HG02588 (cell line): Measurements from ENCODE around the gene SNRNP40.

Source experiments
- ATAC-seq: cut with Tn5 transposase; IDR thresholded peaks from one replicate; pipeline ENCODE4 v1.9.1; 2021; ENCODE audit warnings: mild to moderate bottlenecking, moderate library complexity; ENCODE audit not compliant: unreplicated experiment

The SNRNP40 gene

DNA sequence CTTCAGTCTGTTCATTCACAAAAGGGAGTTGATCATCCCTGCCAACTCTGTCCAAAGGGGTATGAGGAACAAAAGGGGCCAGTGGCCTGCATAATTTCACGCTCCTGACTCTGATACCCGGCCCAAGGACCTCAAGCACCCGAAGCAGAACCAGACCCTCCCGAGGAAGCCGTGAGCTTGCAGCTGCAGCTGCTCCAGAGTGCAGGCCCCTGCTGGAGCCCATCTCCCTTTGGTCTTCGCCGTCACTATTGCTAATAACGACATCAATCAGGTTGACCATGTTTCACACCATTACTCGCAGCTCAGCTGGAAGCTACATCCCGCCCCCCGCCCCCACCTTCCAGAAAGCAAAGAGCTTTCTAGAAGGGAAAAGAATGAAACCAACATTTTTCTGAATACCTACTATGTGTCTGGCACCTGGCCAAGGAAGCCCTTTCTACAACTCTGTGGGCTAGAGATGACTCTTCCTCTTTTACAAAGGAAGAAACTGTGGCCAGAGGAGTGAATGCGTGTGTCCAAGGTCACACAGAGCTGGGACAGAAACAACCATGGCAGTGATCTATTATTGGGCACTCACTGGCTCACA is 62.4 kb downstream of the SNRNP40 start:
- ATAC-seq = no peak

DNA sequence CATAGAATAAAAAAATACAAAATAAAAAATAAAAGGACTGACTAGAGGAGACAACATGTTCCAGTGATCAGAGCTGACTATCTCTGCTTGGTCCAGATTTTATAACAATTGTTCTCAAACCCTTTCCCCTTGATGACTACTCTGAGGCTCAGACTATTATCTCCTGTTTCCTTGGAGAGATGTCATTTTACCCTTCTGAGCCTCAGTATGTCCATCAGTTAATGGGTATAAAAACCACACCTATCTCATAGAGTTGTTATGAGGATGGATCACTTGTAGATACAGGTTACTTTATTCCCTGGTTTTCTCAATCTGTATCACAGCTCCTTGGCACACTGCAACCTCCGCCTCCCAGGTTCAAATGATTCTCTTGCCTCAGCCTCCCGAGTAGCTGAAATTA is 63.9 kb downstream of the SNRNP40 start:
- no peak for ATAC-seq

DNA sequence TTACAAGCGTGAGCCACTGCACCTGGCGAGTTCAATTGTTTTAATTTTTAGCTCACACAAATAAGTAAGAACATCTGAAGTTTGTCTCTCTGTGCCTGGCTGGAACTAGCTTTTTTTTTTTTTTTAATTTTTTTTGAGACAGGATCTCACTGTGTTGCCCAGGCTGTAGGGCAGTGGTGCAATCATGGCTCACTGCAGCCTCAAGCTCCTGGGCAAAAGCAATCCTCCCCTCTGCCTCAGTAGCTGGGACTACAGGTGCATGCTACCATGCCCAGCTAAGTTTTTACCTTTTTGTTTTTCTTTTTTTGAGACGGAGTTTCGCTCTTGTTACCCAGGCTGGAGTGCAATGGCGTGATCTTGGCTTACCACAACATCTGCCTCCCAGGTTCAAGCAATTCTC is 64.8 kb downstream of the SNRNP40 start:
- ATAC-seq = no peak

DNA sequence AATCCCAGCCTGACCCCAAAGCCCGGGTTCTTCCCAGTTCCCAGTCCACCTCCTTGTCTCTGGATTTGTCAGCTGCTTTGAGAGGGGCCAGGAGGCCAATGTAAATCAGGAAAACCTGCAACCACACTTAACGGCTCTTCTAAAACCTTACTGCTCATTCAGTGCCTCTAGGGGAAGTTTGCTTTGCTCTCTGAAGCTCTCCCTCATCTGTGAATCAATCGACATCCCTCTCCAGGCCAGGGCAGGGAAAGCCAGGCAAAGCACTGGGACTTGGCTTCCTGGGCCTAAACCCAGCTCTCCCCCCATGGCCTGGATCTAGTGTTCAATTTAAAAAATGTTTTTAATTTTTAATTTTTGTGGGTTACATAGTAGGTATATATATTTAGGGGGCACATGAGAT is 66.2 kb downstream of the SNRNP40 start:
- no peak for ATAC-seq

DNA sequence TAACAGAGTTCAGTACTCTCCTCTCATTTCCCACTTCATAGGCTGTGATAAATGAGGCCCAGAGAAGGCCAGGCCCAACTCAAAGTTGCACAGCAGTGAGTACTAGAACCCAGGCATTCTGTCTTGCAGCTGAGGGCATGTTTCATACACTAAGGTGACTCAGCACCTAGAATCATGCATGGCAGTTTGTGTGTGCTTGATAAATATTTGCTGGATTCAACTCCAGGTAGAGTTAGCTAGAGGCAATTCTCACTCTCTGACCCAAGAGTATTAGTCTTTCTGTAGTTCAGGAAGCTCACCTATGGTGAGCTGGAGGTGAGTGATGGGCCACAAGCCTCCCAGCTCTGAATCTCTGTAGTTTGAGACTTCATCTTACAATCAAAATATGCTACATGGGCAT is 67.6 kb downstream of the SNRNP40 start:
- ATAC-seq = no peak

DNA sequence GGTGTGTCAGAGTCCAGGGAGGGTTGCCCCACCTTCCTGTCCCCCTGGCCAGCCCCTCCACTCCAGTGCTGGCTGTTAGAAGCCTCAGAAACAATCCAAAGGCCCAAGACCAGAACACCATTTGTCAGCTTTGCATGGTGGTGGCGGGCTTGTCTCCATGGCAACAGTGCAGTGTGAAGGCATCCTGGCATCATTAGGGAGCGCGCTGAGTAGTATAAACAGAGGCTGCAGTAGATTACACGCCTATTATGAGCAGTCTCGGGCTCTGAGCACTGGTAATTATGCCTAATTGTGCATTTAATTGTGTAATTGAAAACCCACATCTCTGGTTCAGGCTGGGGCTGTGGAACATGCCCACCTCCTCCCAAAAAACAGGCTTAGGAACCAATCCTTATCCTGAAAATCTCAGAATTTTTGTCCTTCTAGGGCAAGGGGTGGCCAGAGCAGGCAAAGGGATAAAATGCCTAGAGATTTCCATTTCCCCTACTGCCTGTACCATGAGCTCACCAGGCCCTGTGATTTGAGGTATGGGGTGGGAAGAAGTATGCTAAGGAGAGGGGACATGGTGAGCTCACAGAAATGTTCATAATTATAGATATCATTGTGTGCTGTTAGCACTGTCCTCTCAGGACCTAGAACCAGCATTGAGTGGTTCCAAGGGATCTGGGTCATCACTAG is 68.6 kb downstream of the SNRNP40 start:
- ATAC-seq = no peak

DNA sequence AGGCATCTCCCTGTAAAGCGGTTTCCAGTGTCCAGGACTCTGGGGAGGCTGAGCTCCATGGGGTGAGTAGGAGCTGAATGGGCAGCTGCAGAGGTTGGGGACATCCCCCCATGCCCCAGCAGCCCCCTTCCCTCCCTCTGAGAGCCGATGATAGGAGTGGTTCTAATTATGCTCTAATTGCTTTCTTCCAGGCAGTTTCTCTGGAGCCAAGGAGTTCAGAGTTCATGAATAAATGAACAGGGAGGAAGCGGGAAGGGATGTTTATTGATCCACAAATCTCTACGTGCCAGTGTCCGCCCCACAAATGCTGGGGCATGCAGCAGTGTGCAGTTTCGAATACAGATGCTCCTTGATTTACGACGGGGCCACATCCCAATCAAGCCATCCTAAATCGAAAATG is 72.5 kb downstream of the SNRNP40 start:
- no peak for ATAC-seq

DNA sequence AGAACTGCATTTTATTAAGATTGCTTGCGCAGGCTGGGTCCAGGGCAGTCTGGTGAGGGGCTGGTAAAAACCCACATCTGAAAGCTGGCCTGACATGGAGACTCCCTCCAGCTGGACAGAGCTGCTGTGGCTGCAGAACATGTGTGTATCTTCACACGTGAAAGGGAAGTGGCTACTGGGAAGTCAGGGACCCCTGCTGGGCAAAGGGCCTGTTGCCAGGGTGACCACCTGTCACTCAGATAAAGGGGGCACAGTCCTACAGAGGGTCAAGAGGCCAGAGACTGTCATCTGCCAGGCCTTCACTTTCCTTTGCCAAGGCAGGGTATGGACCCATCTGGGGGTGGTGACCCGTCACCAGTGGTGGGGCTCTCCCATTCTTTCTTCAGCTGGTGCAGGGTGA is 74.4 kb downstream of the SNRNP40 start:
- ATAC-seq = no peak

DNA sequence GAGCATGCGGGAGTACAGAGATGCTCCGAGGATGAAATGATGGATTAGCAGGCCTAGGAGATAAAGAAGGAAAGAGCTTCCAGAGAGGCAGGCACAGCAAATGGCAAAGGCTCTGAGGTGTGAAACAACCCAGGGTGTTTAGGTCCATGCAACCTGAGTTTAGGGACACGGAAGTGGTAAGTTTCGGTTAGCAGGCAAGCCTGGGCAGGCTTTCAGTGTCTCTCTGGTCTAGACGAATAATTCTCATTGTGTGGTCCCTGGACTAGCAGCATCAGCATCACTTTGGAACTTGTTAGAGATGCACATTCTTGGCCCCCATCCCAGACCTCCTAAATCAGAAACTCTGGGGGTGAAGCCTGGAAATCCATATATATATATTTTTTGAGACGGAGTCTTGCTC is 75.5 kb downstream of the SNRNP40 start:
- no peak for ATAC-seq

DNA sequence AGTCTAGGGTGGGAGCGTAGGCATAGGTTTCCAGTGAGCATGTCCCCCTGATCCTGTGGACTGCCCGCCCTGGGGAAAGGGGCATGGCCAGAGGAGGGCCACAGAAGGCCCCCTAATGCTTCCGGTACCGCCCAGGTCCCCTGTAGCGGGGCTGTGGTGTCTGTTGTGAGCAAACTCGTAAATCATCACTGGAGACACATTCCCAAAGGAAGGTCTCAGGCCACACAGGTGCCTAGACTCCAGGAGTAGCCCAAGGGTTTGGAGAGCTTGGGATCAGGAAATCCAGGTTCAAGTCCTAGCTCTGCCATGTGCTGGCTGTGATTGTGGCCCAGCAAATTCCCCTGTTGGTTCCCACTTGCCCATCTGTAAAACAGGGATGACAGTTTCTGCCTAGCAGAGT is 77.1 kb downstream of the SNRNP40 start:
- ATAC-seq = no peak

DNA sequence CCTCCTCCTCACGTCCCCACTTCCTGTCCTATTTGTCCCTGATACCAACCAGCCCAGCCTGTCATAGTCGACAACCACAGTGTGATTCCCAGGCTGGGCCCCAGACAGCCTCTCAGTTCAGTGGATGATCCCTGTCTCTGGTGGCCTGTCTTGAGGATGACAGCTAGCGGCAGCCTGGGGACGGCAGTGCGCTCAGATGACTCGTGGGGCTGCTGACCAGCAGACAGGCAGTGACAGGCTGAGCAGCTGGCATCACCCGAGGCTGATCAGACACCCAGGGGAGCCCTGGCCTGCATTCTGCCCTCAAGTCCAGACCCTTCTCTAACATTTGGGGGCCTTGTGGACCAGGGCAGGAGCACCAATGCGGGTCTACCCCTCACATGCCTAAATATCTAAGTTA is 77.9 kb downstream of the SNRNP40 start:
- ATAC-seq = no peak

DNA sequence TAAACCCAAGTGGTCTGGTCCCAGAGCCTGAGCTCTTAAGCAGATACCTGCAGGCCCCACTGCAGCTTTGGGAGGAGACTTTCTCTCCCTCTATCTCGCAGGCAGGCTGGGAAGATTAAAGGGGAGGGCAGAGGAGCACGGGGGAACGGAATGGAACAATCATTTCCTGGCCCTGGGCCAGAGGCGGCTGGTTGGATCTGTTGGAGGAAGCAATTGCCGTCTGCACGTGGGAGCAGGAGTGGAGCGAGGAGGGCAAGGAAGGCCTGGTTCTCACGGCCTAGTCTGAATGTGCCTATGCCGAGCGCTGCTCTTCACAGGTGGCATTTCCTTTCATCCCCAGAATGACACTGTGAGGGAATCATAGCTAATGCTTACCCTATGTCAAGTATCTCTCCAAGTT is 80.6 kb downstream of the SNRNP40 start:
- no peak for ATAC-seq

DNA sequence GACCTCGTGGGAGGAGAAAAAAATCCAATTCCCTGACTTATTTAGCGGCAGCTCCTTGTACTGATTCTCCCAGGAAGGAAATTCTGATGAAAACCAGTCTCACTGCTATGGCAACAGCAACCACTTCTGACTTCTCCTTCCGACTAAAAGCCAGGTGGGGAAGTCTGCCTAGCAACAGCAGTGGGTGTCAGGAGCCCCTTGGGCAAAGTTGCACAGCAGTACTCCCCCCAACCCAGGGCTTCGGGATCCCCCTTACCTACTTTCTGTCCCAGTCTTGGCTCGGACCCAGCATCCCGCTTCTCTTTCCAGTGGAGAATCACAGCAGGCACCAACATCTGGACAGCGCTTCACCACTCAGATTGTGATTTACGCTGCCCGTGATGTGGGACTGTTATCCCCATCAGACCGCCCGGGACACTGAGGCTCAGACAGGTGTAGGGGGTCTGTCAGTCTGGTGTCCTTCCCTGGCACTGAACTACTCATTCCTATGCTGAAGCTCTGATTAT is 81.5 kb downstream of the SNRNP40 start:
- no peak for ATAC-seq

DNA sequence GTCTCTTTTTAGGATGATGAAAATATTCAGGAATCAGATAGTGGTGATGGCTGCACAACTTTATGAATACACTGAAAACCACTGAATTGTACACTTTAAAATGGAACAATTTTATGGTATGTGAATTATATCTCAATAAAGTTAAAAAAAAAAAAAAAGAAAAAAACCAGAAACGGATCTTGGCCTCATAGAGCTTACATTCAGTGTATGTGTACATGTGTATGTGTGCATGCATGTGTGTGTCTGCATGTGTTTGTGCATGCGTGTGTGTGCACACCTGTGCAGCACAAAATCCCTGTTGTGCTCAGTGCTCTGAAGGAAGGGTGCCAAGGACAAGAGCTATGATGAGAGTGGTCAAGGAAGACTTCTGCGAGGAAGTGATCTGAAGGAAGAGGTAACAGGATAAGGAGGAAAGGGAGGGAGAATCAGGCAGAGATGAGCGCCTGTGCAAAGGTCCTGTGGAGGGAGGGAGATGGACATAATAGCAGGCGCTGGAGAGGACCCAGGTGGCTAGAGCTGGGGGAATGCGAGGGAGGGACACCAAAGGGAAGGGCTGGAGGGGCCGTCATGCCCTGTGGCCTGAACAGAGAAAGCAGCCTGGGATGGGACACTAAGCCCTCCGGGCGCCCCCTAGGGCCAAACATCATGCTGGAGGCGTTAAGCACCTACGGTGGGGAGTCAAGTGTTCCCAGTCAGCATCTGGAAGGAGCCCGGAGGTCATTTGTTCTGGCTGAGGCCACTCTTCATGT is 82.1 kb downstream of the SNRNP40 start:
- ATAC-seq = no peak
